Tibial artery (tissue), 4 donors: Measurements from ENCODE around the gene KRTAP5-9.
"Not testable (repeated sequence)": the region's sequence is repeated elsewhere in the genome, so short reads cannot be mapped to it uniquely, and the experiment has no call there.

ENCODE experiments used
- DNase-seq, 2 donors: peaks; one replicate each; pipeline ENCODE4 v3.0.0-alpha.2; 2019
- H3K27ac ChIP-seq, 2 donors: fragments of 200-600 bp; sonication (generic) in 1 of 2; 1 replicate in 1 of 2; 2 replicates in 1 of 2; pipeline ENCODE4 v1.5.1; 2018 to 2019; ENCODE audit warnings: mild to moderate bottlenecking in 1 of 2
- H3K27me3 ChIP-seq, 2 donors: fragments of 200-600 bp; sonication (generic) in 1 of 2; one replicate each; pipeline versions ENCODE4 v1.5.1 to v1.6.0; 2016 to 2019
- H3K36me3 ChIP-seq, 3 donors: fragments of 200-600 bp; sonication (generic) in 2 of 3; one replicate each; pipeline ENCODE4 v1.5.1; 2016 to 2019; ENCODE audit warnings: mild to moderate bottlenecking in 2 of 3
- H3K4me1 ChIP-seq, 4 donors: fragments of 200-600 bp; sonication (generic) in 2 of 4; 1 replicate in 3 of 4; 2 replicates in 1 of 4; pipeline ENCODE4 v1.5.1; 2016 to 2019
- H3K4me3 ChIP-seq, 2 donors: fragments of 200-600 bp; sonication (generic) in 1 of 2; 1 replicate in 1 of 2; 2 replicates in 1 of 2; pipeline ENCODE4 v1.5.1; 2018 to 2019; ENCODE audit warnings: mild to moderate bottlenecking in 2 of 2
- H3K9me3 ChIP-seq, 3 donors: fragments of 200-600 bp; sonication (generic) in 1 of 3; one replicate each; pipeline ENCODE4 v1.5.1; 2016 to 2019
- CTCF ChIP-seq, 2 experiments: fragments of 200-600 bp in 1 of 2; fragments of 450-650 bp in 1 of 2; IDR thresholded peaks; one replicate each; pipeline ENCODE4 v1.5.1; 2017 to 2019; ENCODE audit warnings: antibody characterized with exemption in 2 of 2, mild to moderate bottlenecking in 1 of 2, moderate library complexity in 1 of 2
- intact Hi-C: fragments of 100-400 bp; cut with DNase I; formaldehyde crosslinking; loops from one replicate; pipeline ENCODE4 v1.15.0; 2023; ENCODE audit warnings: low total_unique reads

The KRTAP5-9 gene

DNA sequence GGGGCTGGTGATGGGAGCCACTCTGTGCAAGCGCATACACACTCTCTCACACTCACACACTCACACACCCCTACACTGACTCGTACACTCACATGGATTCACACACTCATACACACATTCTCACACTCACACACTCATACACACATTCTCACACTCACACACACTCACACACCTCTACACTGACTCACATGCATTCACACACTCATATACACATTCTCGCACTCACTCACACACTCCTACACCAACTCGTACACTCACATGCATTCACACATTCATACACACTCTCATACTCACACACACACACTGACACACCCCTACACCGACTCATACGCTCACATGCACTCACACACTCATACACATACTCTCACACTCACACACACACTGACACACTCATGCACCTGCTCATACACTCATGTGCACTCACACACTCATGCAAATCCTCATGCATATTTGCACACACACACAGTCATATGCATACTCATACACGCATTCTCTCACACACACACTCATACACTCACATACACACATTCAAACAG is 29.3 kb downstream of the KRTAP5-9 start:
- H3K4me3 ChIP-seq: no peak overlapping the region
- H3K27me3 ChIP-seq: peaks cover 0 to 13% of the 10 kb centered on the region in 2 donors
- intact Hi-C loops: no loop called here
- no peak for DNase-seq
- no peak for TF ChIP-seq CTCF (IDR thresholded peaks at IDR 0.05)
- no peaks in the 10 kb centered on the region for H3K36me3 ChIP-seq
- H3K4me1 ChIP-seq: no peaks in the 10 kb centered on the region
- no peak overlapping the region for H3K27ac ChIP-seq
- no peaks in the 10 kb centered on the region for H3K9me3 ChIP-seq

DNA sequence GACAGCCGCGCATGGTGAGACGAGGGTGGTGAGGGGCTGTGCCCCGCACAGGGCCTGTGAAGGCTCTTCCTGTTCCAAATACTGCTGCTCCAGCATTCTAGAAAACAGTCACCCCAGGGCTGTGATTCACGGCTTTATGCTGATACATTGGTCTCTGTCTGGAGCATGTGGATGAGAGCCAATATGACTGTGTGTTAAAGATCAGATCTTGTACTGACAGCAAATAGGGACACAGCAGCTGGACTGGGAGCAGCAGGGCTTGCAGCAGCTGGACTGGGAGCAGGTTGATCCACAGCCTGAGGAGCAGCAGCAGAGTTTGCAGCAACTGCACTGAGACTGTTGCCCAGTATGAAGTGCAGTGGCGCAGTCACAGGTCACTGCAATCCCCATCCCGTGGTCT is 31.3 kb downstream of the KRTAP5-9 start:
- intact Hi-C loops, DNase-seq, H3K4me1 ChIP-seq, H3K4me3 ChIP-seq, H3K36me3 ChIP-seq, H3K9me3 ChIP-seq, H3K27ac ChIP-seq: not testable (repeated sequence)
- peaks cover 0 to 19% of the 10 kb centered on the region in 2 donors for H3K27me3 ChIP-seq

DNA sequence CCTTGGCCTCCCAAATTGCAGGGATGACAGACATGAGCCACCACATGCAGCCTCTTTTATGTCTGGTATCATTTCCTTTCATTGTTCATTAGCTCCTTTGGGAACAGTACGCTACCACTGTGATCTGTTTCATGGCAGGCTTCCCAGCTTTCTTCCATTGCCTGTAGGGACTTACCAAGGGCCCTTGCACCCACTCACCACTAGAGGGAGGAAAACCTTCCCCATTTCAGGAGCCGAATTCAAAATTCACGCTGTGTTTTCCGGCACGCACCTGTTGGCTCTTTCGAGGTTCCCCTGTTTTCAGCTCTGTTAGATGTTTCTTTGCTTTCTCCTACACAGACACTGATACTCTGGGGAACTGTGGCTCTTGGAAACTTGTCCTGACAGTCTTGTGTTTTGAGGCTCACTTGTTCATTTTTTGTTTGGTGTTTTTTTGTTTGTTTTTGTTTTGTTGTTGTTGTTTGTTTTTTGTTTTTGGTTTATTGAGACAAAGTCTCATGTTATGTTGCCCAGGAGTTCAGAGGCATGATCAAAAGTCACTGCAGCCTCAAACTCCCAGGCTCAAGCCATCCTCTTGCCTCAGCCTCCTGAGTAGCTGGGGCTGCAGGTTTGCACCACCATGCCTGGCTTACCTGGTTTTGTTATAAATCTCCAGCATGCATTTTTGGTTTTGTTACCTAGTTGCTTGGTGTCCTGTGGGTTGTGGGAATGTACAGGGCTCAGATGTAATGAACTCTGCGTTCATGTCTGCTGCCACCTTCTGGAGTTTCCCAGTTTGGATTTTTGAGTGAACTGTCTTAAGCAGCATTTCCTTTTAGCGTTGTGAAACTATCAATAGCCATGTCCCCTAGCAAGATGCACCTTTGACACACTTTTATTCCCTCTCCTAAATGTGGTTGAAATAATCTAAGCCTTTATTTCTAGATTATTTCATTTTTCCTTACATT is 32.1 kb downstream of the KRTAP5-9 start:
- H3K9me3 ChIP-seq: no peaks in the 10 kb centered on the region
- no peaks in the 10 kb centered on the region for H3K4me1 ChIP-seq
- no peak overlapping the region for H3K4me3 ChIP-seq
- peak in 1 of 2 donors; percentile 37 for DNase-seq
- TF ChIP-seq CTCF (IDR thresholded peaks at IDR 0.05): peak; percentile 55 to 74
- intact Hi-C loops: no loop called here
- no peak overlapping the region for H3K27ac ChIP-seq
- H3K36me3 ChIP-seq: no peaks in the 10 kb centered on the region
- H3K27me3 ChIP-seq: peaks cover 0 to 22% of the 10 kb centered on the region in 2 donors

GRCh38 chr11:71581826-71582225 is 33.6 kb downstream of the KRTAP5-9 start:
- Histone ChIP-seq H3K4me1 (no peaks in the 10 kb centered on the region), H3K27me3 (peaks cover 0 to 22% of the 10 kb centered on the region in 2 donors), H3K27ac (no peak overlapping the region), H3K36me3 (no peaks in the 10 kb centered on the region), H3K9me3 (no peaks in the 10 kb centered on the region), H3K4me3 (no peak overlapping the region)
- no peak for DNase-seq
- no peak for TF ChIP-seq CTCF (IDR thresholded peaks at IDR 0.05)
- intact Hi-C loops: no loop called here

GRCh38 chr11:71582309-71582895 is 34.2 kb downstream of the KRTAP5-9 start, which contains the start of gene KRTAP5-11:
TSS of gene KRTAP5-11 (minus strand) at chr11:71582875. CDS start at chr11:71582837, 38 bp downstream.
- Histone ChIP-seq H3K27ac (no peak within 1 kb of the TSS), H3K4me3 (no peak within 1 kb of the TSS), H3K4me1 (no peaks in the 10 kb centered on the region), H3K27me3 (peaks cover 0 to 22% of the 10 kb centered on the region in 2 donors), H3K9me3 (no peaks in the 10 kb centered on the region), H3K36me3 (no peaks in the 10 kb centered on the region)
- no peak for TF ChIP-seq CTCF (IDR thresholded peaks at IDR 0.05)
- no peak for DNase-seq
- intact Hi-C loops: no loop called here

- DNase-seq, H3K9me3 ChIP-seq, intact Hi-C loops, H3K4me3 ChIP-seq, H3K36me3 ChIP-seq, H3K27ac ChIP-seq, H3K4me1 ChIP-seq: not testable (repeated sequence)
- peaks cover 0 to 20% of the 10 kb centered on the region in 2 donors for H3K27me3 ChIP-seq
These were observed 34.7 kb downstream of the KRTAP5-9 start for GRCh38 chr11:71582969-71583368.

- intact Hi-C loops, H3K4me3 ChIP-seq, H3K4me1 ChIP-seq, DNase-seq, H3K9me3 ChIP-seq, H3K27ac ChIP-seq, H3K36me3 ChIP-seq: not testable (repeated sequence)
- H3K27me3 ChIP-seq: peaks cover 0 to 17% of the 10 kb centered on the region in 2 donors
These were observed 37.5 kb downstream of the KRTAP5-9 start for GRCh38 chr11:71585673-71586072.

DNA sequence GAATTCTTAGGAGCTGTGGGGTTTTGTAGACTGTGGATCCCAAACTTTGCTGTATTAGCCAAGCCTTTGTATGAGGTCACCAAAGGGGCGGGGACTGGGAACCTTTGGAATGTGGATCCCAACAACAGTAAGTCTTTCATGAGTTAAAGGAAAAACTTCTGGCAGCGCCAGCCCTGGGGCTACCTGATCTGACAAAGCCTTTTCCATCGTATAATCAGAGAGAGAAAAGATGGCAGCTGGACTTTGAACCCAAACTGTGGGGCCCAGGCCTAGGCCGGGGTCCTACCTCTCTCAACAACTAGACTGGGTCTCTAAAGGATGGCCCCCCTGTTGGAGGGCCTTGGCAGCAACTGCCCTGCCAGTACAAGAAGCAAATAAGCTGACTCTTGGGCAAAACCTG is 40.1 kb downstream of the KRTAP5-9 start:
- H3K4me3 ChIP-seq, DNase-seq, H3K36me3 ChIP-seq, intact Hi-C loops, H3K9me3 ChIP-seq, H3K4me1 ChIP-seq, H3K27me3 ChIP-seq, H3K27ac ChIP-seq: not testable (repeated sequence)

GRCh38 chr11:71588822-71589545 is 40.8 kb downstream of the KRTAP5-9 start:
- H3K9me3 ChIP-seq, H3K27ac ChIP-seq, intact Hi-C loops, DNase-seq, H3K4me3 ChIP-seq, H3K4me1 ChIP-seq, H3K36me3 ChIP-seq, H3K27me3 ChIP-seq: not testable (repeated sequence)
